ENCODE results near the gene IRF3.

DNA sequence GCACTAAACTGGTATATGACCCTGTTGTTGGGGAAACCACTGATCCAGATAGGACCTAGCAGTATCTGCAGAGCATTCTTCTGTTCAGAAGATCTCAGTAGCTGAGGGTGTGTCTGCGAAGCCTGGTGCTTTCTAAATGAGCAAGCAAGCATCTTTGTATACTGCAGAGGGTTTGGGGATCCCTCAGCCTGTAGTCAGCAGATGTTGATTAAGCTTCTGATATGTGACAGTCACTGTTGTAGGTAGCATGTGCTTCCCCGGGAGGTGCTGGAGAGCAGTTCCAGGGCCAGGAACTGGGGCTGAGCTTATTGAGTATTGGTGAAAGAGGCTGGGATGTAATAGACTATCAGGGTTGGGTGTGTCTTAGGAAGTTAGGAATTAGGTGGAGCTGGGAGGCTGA lies 22.2 kb downstream of the IRF3 start:
- TF ChIP-seq, protein P1, sequence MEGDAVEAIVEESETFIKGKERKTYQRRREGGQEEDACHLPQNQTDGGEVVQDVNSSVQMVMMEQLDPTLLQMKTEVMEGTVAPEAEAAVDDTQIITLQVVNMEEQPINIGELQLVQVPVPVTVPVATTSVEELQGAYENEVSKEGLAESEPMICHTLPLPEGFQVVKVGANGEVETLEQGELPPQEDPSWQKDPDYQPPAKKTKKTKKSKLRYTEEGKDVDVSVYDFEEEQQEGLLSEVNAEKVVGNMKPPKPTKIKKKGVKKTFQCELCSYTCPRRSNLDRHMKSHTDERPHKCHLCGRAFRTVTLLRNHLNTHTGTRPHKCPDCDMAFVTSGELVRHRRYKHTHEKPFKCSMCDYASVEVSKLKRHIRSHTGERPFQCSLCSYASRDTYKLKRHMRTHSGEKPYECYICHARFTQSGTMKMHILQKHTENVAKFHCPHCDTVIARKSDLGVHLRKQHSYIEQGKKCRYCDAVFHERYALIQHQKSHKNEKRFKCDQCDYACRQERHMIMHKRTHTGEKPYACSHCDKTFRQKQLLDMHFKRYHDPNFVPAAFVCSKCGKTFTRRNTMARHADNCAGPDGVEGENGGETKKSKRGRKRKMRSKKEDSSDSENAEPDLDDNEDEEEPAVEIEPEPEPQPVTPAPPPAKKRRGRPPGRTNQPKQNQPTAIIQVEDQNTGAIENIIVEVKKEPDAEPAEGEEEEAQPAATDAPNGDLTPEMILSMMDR (IDR thresholded peaks at IDR 0.05), result no peak
- TF ChIP-seq ZFX (IDR thresholded peaks at IDR 0.05; ENCODE audit: borderline replicate concordance), result no peak
